WTC11 (cell line): ENCODE results near the gene TTLL3. TPM values are rescaled to one million over a fixed set of nuclear protein-coding genes. Genes with fewer than 3 reads are reported as not detected.

Source experiments
- ATAC-seq: fragments of 200-7000 bp; cut with Tn5 transposase; 2 replicates; pipeline ENCODE4 v1.10.0; 2021; ENCODE audit warnings: mild to moderate bottlenecking, moderate library complexity
- Bru-seq: library from RNA; stranded (reverse); fragments of 400-500 nt; gene quantifications from one replicate; lab custom pipeline; 2021; lab: Mats Ljungman, UMichigan
- CTCF ChIA-PET: fragments of 300-600 bp; sonication (Branson Sonifier 250); formaldehyde crosslinking; loops from one replicate; lab custom pipeline; 2021; ENCODE audit warnings: antibody characterized with exemption; lab: Charles Lee
- POLR2A ChIA-PET: fragments of 350-600 bp; sonication (Branson Sonifier 250); formaldehyde crosslinking; loops from one replicate; lab custom pipeline; 2021; ENCODE audit warnings: antibody characterized with exemption; lab: Charles Lee
- DNase-seq: peaks from one replicate; pipeline ENCODE4 v3.0.0; 2021; ENCODE audit warnings: low spot score
- H3K27ac Mint-ChIP-seq: 2 replicates; pipeline ENCODE4 v1.8.0; 2021; ENCODE audit warnings: mixed read lengths
- H3K27me3 Mint-ChIP-seq: 2 replicates; pipeline ENCODE4 v1.8.0; 2021; ENCODE audit warnings: low read depth, mild to moderate bottlenecking, moderate library complexity, mixed read lengths
- H3K36me3 Mint-ChIP-seq: 2 replicates; pipeline ENCODE4 v1.8.0; 2021; ENCODE audit warnings: mixed read lengths
- H3K4me1 Mint-ChIP-seq: 2 replicates; pipeline ENCODE4 v1.8.0; 2022; ENCODE audit warnings: mixed read lengths
- H3K4me3 Mint-ChIP-seq: 2 replicates; pipeline ENCODE4 v1.8.0; 2021; ENCODE audit warnings: mild to moderate bottlenecking, moderate library complexity, mixed read lengths
- H3K9me3 Mint-ChIP-seq: 2 replicates; pipeline ENCODE4 v1.8.0; 2021; ENCODE audit warnings: mixed read lengths
- ATF1 ChIP-seq: sonication (generic); formaldehyde crosslinking; IDR thresholded peaks from 2 replicates; pipeline ENCODE4 v1.8.1; 2023; ENCODE audit warnings: mild to moderate bottlenecking, moderate library complexity, missing genetic modification reagents
- EMX1 ChIP-seq: fragments of 250-450 bp; sonication (Bioruptor Pico); IDR thresholded peaks from 2 replicates; pipeline ENCODE4 v1.8.0; 2021; ENCODE audit warnings: mild to moderate bottlenecking
- MXD4 ChIP-seq: fragments of 250-450 bp; sonication (Bioruptor Pico); IDR thresholded peaks from 2 replicates; pipeline ENCODE4 v1.8.0; 2021; ENCODE audit warnings: mild to moderate bottlenecking, moderate library complexity, borderline replicate concordance
- OVOL2 ChIP-seq: fragments of 250-450 bp; sonication (Bioruptor Pico); IDR thresholded peaks from 2 replicates; pipeline ENCODE4 v1.9.0; 2021; ENCODE audit warnings: mild to moderate bottlenecking, borderline replicate concordance
- PRRX2 ChIP-seq: fragments of 250-450 bp; sonication (Bioruptor Pico); IDR thresholded peaks from 2 replicates; pipeline ENCODE4 v1.8.0; 2021; ENCODE audit warnings: mild to moderate bottlenecking
- SMAD3 ChIP-seq: sonication (generic); formaldehyde crosslinking; IDR thresholded peaks from 2 replicates; pipeline ENCODE4 v1.8.0; 2022; ENCODE audit warnings: missing genetic modification reagents, mild to moderate bottlenecking, borderline replicate concordance
- TCF7 ChIP-seq: sonication (generic); formaldehyde crosslinking; IDR thresholded peaks from 2 replicates; pipeline ENCODE4 v1.8.0; 2022; ENCODE audit warnings: mild to moderate bottlenecking, low read depth, missing genetic modification reagents, moderate library complexity
- TEAD1 ChIP-seq: sonication (generic); formaldehyde crosslinking; IDR thresholded peaks from 2 replicates; pipeline ENCODE4 v1.8.0; 2022; ENCODE audit warnings: mild to moderate bottlenecking, missing genetic modification reagents
- TEAD4 ChIP-seq: sonication (generic); formaldehyde crosslinking; IDR thresholded peaks from 2 replicates; pipeline ENCODE4 v1.8.0; 2022; ENCODE audit warnings: mild to moderate bottlenecking, missing genetic modification reagents
- ZNF121 ChIP-seq: sonication (generic); formaldehyde crosslinking; IDR thresholded peaks from 2 replicates; pipeline ENCODE4 v1.8.0; 2023; ENCODE audit warnings: missing genetic modification reagents
- ZNF263 ChIP-seq: sonication (generic); formaldehyde crosslinking; IDR thresholded peaks from 2 replicates; pipeline ENCODE4 v1.8.1; 2022; ENCODE audit warnings: low read depth, mild to moderate bottlenecking, moderate library complexity, missing genetic modification reagents
- ZNF416 ChIP-seq: fragments of 250-450 bp; sonication (Bioruptor Pico); IDR thresholded peaks from 2 replicates; pipeline ENCODE4 v1.9.0; 2021; ENCODE audit warnings: mild to moderate bottlenecking, inconsistent platforms
- ZNF671 ChIP-seq: fragments of 250-450 bp; sonication (Bioruptor Pico); IDR thresholded peaks from 2 replicates; pipeline ENCODE4 v1.8.0; 2021; ENCODE audit warnings: mild to moderate bottlenecking
- long read RNA-seq, 3 experiments: library from RNA in 1 of 3; library from capped mRNA in 1 of 3; library from polyadenylated mRNA in 1 of 3; unstranded in 2 of 3; stranded (forward) in 1 of 3; transcript quantifications; one replicate each; pipeline ENCODE4 v2.0.0, GENCODE V29; 2021
- total RNA-seq: library from RNA; stranded (reverse); gene quantifications from 3 replicates; pipeline ENCODE4 v1.2.3, GENCODE V29; 2021
- TF ChIP-seq, protein P1 (sequence below): sonication (generic); formaldehyde crosslinking; IDR thresholded peaks from 2 replicates; pipeline ENCODE4 v1.8.1; 2023; ENCODE audit warnings: mild to moderate bottlenecking, moderate library complexity, missing genetic modification reagents
- TF ChIP-seq, protein P2 (sequence below): sonication (generic); formaldehyde crosslinking; IDR thresholded peaks from 2 replicates; pipeline ENCODE4 v1.8.1; 2022; ENCODE audit warnings: mild to moderate bottlenecking, moderate library complexity, missing genetic modification reagents
- TF ChIP-seq, protein P3 (sequence below): sonication (generic); formaldehyde crosslinking; IDR thresholded peaks from 2 replicates; pipeline ENCODE4 v1.8.1; 2023; ENCODE audit warnings: mild to moderate bottlenecking, missing genetic modification reagents, moderate library complexity
- TF ChIP-seq, protein P4 (sequence below): fragments of 250-450 bp; sonication (Bioruptor Pico); IDR thresholded peaks from 2 replicates; pipeline ENCODE4 v1.8.0; 2021; ENCODE audit warnings: mild to moderate bottlenecking
- TF ChIP-seq, protein P5 (sequence below): fragments of 250-450 bp; sonication (Bioruptor Pico); IDR thresholded peaks from 2 replicates; pipeline ENCODE4 v1.9.0; 2021; ENCODE audit warnings: mild to moderate bottlenecking, borderline replicate concordance
- TF ChIP-seq, protein P6 (sequence below): sonication (generic); formaldehyde crosslinking; conservative IDR thresholded peaks from 2 replicates; pipeline ENCODE4 v1.8.1; 2023; ENCODE audit warnings: mild to moderate bottlenecking, low read depth, missing genetic modification reagents, moderate library complexity
- TF ChIP-seq, protein P7 (sequence below): sonication (generic); formaldehyde crosslinking; IDR thresholded peaks from 2 replicates; pipeline ENCODE4 v1.8.0; 2022; ENCODE audit warnings: mild to moderate bottlenecking, missing genetic modification reagents

The TTLL3 gene, protein sequence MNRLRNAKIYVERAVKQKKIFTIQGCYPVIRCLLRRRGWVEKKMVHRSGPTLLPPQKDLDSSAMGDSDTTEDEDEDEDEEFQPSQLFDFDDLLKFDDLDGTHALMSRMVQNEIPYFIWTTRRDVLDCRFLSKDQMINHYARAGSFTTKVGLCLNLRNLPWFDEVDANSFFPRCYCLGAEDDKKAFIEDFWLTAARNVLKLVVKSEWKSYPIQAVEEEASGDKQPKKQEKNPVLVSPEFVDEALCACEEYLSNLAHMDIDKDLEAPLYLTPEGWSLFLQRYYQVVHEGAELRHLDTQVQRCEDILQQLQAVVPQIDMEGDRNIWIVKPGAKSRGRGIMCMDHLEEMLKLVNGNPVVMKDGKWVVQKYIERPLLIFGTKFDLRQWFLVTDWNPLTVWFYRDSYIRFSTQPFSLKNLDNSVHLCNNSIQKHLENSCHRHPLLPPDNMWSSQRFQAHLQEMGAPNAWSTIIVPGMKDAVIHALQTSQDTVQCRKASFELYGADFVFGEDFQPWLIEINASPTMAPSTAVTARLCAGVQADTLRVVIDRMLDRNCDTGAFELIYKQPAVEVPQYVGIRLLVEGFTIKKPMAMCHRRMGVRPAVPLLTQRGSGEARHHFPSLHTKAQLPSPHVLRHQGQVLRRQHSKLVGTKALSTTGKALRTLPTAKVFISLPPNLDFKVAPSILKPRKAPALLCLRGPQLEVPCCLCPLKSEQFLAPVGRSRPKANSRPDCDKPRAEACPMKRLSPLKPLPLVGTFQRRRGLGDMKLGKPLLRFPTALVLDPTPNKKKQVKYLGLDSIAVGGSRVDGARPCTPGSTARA
- total RNA-seq (11.1 to 14.7 TPM (median 12.3 TPM) in 3 replicates), Bru-seq, nascent RNA (percentile 33 among the genes with signal in this experiment)
- long read RNA-seq, experiment 1, partial matches to known transcripts = 1 of 5 reads
- long read RNA-seq, experiment 1, other reads (novel, unspliced or antisense) = 3 of 5 reads
- long read RNA-seq, experiment 2, partial matches to known transcripts = 0 of 6 reads
- long read RNA-seq, experiment 2, other reads (novel, unspliced or antisense) = 6 of 6 reads
- long read RNA-seq, experiment 3 = 0 reads

DNA sequence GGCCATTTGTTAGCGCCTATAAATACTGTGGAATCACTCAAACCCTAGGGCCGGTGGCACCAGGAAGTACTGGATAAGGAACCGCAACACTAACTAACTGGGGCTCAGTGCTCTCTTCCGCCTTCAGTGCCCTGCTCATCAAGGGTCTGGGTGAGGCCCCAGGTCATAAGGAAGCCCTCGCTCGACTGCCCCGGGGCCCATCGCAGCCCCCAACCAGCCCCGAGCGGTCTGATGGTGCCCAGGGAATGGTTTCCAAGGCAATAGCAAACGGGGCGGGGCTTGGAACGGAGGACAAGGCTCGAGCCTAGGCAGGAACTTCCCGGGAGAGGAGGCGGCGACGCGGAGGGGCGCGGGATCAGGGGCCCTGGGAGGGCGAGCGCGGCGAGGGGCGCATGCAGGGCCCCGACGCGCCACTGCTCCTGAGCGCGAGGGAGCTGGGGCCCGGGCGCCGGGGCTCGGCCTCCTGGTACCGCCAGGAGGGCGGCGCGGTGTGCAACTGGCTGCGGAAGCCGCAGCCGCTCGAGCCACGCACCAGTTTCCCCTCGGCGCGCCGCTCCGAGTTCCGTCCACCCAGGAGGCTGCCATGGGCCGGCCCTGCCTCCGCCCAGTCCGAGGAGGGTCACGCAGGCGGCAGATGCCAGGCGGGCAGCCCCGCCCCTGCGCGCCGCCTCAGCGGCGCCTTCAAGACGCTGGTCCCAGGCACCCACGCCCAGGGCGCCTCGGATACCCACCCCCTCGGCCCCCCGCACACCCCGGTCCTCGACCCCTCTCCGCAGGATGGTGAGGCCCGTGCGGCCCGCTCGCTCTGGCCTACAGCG, at the start of gene TTLL3:
Gene TTLL3 (plus strand): TSS at position 648 of the 818 bp plus-strand sequence. CDS start 400 bp downstream, outside the sequence.
- peak within 1 kb of the TSS; percentile 71 for H3K4me3 Mint-ChIP-seq
- ChIA-PET POLR2A (no interaction called here), CTCF (interaction anchor here (1.0 to 2.1 kb wide), 2 partner anchors 123 to 137 kb away, joined by 5 read pairs; partner anchors contain the start of gene CRELD1)
- peaks cover 4% of the 10 kb centered on the region for H3K36me3 Mint-ChIP-seq
- H3K27me3 Mint-ChIP-seq = peaks cover 17% of the 10 kb centered on the region
- peak within 1 kb of the TSS; percentile 85 for H3K27ac Mint-ChIP-seq
- ATAC-seq (peak; percentile 70), DNase-seq (peak; percentile 81)
- no peaks in the 10 kb centered on the region for H3K9me3 Mint-ChIP-seq
- peaks cover 23% of the 10 kb centered on the region for H3K4me1 Mint-ChIP-seq
- TF ChIP-seq MXD4 (CRISPR knock-in tag) (no peak), TEAD1 (no peak), PRRX2 (0 out of 2 replicates have a peak, but pooled peaks have one; percentile 62), EMX1 (CRISPR knock-in tag) (0 out of 2 replicates have a peak, but pooled peaks have one; percentile 68), OVOL2 (CRISPR knock-in tag) (no peak), ZNF263 (CRISPR knock-in tag) (no peak), ZNF416 (peak; percentile 66; the same call in 1 of the 2 replicates), SMAD3 (CRISPR knock-in tag) (no peak), ATF1 (CRISPR knock-in tag) (no peak), ZNF671 (CRISPR knock-in tag) (peak; percentile 21; the same call in 1 of the 2 replicates), TEAD4 (CRISPR knock-in tag) (no peak), TCF7 (CRISPR knock-in tag) (no peak), ZNF121 (CRISPR knock-in tag) (no peak)
- TF ChIP-seq, protein P1, sequence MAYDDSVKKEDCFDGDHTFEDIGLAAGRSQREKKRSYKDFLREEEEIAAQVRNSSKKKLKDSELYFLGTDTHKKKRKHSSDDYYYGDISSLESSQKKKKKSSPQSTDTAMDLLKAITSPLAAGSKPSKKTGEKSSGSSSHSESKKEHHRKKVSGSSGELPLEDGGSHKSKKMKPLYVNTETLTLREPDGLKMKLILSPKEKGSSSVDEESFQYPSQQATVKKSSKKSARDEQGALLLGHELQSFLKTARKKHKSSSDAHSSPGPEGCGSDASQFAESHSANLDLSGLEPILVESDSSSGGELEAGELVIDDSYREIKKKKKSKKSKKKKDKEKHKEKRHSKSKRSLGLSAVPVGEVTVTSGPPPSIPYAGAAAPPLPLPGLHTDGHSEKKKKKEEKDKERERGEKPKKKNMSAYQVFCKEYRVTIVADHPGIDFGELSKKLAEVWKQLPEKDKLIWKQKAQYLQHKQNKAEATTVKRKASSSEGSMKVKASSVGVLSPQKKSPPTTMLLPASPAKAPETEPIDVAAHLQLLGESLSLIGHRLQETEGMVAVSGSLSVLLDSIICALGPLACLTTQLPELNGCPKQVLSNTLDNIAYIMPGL = no peak
- TF ChIP-seq, protein P2, sequence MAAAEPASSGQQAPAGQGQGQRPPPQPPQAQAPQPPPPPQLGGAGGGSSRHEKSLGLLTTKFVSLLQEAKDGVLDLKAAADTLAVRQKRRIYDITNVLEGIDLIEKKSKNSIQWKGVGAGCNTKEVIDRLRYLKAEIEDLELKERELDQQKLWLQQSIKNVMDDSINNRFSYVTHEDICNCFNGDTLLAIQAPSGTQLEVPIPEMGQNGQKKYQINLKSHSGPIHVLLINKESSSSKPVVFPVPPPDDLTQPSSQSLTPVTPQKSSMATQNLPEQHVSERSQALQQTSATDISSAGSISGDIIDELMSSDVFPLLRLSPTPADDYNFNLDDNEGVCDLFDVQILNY (CRISPR knock-in tag) = peak; percentile 57; the same call in 1 of the 2 replicates
- TF ChIP-seq, protein P3, sequence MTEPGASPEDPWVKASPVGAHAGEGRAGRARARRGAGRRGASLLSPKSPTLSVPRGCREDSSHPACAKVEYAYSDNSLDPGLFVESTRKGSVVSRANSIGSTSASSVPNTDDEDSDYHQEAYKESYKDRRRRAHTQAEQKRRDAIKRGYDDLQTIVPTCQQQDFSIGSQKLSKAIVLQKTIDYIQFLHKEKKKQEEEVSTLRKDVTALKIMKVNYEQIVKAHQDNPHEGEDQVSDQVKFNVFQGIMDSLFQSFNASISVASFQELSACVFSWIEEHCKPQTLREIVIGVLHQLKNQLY (CRISPR knock-in tag) = no peak
- TF ChIP-seq, protein P4, sequence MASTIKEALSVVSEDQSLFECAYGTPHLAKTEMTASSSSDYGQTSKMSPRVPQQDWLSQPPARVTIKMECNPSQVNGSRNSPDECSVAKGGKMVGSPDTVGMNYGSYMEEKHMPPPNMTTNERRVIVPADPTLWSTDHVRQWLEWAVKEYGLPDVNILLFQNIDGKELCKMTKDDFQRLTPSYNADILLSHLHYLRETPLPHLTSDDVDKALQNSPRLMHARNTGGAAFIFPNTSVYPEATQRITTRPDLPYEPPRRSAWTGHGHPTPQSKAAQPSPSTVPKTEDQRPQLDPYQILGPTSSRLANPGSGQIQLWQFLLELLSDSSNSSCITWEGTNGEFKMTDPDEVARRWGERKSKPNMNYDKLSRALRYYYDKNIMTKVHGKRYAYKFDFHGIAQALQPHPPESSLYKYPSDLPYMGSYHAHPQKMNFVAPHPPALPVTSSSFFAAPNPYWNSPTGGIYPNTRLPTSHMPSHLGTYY (CRISPR knock-in tag) = peak; percentile 84; the same call in 1 of the 2 replicates
- TF ChIP-seq, protein P5, sequence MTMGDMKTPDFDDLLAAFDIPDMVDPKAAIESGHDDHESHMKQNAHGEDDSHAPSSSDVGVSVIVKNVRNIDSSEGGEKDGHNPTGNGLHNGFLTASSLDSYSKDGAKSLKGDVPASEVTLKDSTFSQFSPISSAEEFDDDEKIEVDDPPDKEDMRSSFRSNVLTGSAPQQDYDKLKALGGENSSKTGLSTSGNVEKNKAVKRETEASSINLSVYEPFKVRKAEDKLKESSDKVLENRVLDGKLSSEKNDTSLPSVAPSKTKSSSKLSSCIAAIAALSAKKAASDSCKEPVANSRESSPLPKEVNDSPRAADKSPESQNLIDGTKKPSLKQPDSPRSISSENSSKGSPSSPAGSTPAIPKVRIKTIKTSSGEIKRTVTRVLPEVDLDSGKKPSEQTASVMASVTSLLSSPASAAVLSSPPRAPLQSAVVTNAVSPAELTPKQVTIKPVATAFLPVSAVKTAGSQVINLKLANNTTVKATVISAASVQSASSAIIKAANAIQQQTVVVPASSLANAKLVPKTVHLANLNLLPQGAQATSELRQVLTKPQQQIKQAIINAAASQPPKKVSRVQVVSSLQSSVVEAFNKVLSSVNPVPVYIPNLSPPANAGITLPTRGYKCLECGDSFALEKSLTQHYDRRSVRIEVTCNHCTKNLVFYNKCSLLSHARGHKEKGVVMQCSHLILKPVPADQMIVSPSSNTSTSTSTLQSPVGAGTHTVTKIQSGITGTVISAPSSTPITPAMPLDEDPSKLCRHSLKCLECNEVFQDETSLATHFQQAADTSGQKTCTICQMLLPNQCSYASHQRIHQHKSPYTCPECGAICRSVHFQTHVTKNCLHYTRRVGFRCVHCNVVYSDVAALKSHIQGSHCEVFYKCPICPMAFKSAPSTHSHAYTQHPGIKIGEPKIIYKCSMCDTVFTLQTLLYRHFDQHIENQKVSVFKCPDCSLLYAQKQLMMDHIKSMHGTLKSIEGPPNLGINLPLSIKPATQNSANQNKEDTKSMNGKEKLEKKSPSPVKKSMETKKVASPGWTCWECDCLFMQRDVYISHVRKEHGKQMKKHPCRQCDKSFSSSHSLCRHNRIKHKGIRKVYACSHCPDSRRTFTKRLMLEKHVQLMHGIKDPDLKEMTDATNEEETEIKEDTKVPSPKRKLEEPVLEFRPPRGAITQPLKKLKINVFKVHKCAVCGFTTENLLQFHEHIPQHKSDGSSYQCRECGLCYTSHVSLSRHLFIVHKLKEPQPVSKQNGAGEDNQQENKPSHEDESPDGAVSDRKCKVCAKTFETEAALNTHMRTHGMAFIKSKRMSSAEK = peak; percentile 52; the same call in 1 of the 2 replicates
- TF ChIP-seq, protein P6, sequence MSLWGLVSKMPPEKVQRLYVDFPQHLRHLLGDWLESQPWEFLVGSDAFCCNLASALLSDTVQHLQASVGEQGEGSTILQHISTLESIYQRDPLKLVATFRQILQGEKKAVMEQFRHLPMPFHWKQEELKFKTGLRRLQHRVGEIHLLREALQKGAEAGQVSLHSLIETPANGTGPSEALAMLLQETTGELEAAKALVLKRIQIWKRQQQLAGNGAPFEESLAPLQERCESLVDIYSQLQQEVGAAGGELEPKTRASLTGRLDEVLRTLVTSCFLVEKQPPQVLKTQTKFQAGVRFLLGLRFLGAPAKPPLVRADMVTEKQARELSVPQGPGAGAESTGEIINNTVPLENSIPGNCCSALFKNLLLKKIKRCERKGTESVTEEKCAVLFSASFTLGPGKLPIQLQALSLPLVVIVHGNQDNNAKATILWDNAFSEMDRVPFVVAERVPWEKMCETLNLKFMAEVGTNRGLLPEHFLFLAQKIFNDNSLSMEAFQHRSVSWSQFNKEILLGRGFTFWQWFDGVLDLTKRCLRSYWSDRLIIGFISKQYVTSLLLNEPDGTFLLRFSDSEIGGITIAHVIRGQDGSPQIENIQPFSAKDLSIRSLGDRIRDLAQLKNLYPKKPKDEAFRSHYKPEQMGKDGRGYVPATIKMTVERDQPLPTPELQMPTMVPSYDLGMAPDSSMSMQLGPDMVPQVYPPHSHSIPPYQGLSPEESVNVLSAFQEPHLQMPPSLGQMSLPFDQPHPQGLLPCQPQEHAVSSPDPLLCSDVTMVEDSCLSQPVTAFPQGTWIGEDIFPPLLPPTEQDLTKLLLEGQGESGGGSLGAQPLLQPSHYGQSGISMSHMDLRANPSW (CRISPR knock-in tag) = no peak
- TF ChIP-seq, protein P7, sequence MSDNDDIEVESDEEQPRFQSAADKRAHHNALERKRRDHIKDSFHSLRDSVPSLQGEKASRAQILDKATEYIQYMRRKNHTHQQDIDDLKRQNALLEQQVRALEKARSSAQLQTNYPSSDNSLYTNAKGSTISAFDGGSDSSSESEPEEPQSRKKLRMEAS (CRISPR knock-in tag) = peak; percentile 51; the same call in 1 of the 2 replicates
